ENCODE data around the gene HS6ST1.
"Not testable (repeated sequence)": the region's sequence is repeated elsewhere in the genome, so short reads cannot be mapped to it uniquely, and the experiment has no call there.

HS6ST1 gene

DNA sequence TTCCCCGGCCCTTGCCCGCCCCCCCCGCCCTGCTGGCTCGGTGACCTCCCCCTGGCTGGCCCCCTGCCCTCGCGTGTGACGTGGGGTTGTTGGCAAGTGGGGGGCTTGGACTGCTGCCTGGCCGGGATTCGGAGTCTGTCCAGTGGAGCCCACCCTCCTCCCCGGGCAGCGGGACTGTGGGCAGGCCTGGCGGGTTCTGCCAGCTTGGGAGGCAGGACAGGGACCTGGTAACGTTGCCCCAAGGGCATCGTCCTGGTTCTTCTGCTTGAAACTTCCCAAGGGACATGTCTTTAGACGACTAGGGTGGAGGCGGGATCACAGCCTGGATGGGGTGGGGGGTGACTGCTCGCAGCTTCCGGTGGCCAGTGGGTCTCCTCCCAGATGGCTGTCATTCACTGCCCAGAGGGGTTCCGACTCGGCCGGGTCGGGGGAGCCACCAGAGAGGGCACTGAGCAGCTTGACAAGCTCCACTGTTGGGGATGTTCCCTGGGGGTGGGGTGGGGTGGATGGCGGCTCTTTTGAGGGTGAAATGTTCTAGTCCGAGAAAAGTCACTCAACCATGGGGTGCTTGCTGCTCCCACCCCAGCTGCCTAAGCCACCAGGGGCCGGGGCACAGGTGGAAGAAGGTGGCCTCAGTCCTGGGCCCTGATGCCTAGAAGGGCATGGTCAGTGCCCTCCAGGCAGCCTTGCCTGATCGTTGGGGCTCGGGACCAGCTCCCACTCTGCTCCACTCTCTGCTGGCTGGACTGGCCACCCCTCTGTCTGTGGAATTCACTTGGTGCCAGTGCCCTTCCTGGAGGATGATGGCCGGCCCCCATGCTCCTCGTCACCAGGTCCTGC is 4.3 kb upstream of the HS6ST1 start:
- Histone ChIP-seq H3K4me3 (peak overlapping the region; percentile 38), H3K4me1 (no peaks in the 10 kb centered on the region; the same call in 1 of the 2 replicates), H3K9me3 (no peaks in the 10 kb centered on the region), H3K36me3 (replicated peaks) (no peaks in the 10 kb centered on the region), H3K27me3 (ENCODE audit: low read depth) (no peaks in the 10 kb centered on the region)
- peak in 1 of 2 experiments; percentile 17 for DNase-seq (ENCODE audit: low spot score in 2 of 2)
- in situ Hi-C loops (cut with MboI; ENCODE audit: low sequenced_read_pairs): no loop called here

DNA sequence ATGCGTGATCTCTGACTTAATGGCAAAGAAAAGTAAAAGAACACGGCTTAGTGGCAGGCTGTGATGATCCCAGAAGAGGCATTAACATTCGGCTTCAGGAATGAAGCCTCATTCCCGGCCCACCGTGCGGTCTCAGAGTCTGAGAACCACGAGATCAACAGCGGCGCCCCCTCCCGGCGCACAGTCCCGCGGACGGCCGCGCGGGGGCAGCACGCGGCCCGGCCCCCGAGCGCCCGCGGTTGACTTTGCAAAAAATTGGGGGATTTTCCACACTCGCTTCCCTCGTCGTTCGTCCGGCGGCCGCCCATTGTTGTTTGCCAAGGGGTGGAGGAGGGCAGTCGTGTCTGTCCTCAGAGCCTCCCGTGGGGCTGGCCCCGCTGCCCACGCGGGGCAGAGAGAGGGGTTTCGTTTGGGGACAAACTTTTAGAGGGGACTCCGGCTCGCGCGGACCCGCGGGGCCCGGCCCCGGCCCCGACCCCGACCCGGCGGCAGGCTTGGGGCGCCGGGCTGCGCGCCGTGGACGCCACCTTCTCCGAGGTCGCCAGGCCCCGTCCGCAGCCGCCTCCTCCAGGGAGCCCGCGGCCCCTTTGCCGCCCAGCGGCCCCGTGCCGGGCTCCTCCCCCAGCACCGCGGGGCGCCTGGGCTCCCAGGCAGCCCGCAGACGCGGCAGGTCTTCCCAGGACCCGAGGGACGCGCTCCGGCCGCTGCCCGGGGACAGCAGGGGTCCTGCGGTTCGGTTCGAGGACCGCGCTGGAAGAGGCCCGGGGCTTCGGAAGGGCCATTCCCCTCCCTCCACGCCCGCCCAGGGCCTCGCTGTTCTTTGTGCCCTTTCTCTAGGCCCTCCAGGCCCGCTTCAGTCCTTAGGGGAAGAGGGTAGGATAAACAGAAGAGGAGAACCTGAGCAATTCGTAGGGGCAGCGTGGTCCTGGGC is 3.4 kb upstream of the HS6ST1 start:
- peak; percentile 75 to 88 for DNase-seq (ENCODE audit: low spot score in 2 of 2)
- in situ Hi-C loops (cut with MboI; ENCODE audit: low sequenced_read_pairs): no loop called here
- no peaks in the 10 kb centered on the region; the same call in 1 of the 2 replicates for H3K4me1 ChIP-seq
- no peaks in the 10 kb centered on the region for H3K9me3 ChIP-seq
- H3K27me3 ChIP-seq (ENCODE audit: low read depth): no peaks in the 10 kb centered on the region
- H3K36me3 ChIP-seq (replicated peaks): no peaks in the 10 kb centered on the region
- H3K4me3 ChIP-seq: peak overlapping the region; percentile 38

DNA sequence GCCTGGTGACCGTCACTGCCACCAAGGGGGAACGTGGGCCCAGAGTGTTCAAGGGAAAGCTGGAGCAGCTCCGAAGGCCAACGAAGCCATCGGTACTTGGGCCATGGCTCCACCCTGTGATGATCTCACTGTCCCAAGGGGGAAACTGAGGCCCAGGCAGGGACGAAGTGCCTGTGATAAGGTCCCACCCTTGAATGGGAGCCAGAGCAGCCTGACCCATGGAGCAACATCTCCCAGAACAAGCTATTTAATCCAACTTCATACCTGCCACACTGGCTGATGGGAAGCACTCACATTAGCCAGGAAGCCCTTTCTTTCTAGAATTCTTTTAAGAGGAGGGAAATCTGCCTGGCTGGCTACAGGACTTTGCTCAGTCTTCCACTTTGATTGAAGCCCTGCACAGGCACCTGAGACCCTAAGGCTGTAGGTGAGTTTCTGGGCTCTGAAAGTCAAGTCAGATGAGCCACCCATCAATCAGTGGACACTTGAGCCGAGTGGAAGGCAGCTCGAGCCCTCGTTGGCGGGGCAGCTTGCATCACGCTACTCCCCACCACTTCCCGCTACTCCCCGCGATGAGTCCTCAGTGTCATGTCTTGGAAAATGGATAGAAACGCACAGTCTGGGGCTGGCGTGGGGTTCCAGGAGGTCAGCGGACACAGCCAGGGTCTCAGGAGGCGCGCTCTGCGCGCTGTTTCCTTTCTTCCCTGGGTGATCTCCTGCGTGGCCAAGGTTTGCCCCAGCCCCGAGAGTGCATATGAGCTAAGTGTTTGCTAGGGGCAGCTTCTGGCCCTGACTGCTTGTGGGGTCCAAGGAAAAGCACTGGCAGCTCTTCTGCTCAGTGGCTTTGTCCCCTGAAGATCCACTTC is 2.5 kb upstream of the HS6ST1 start:
- Histone ChIP-seq H3K36me3 (replicated peaks) (no peaks in the 10 kb centered on the region), H3K27me3 (ENCODE audit: low read depth) (no peaks in the 10 kb centered on the region), H3K9me3 (no peaks in the 10 kb centered on the region), H3K4me1 (peaks cover 4% of the 10 kb centered on the region; the same call in 1 of the 2 replicates), H3K4me3 (no peak overlapping the region; the same call in 1 of the 2 replicates)
- peak in 1 of 2 experiments; percentile 16 for DNase-seq (ENCODE audit: low spot score in 2 of 2)
- in situ Hi-C loops (cut with MboI; ENCODE audit: low sequenced_read_pairs): no loop called here

DNA sequence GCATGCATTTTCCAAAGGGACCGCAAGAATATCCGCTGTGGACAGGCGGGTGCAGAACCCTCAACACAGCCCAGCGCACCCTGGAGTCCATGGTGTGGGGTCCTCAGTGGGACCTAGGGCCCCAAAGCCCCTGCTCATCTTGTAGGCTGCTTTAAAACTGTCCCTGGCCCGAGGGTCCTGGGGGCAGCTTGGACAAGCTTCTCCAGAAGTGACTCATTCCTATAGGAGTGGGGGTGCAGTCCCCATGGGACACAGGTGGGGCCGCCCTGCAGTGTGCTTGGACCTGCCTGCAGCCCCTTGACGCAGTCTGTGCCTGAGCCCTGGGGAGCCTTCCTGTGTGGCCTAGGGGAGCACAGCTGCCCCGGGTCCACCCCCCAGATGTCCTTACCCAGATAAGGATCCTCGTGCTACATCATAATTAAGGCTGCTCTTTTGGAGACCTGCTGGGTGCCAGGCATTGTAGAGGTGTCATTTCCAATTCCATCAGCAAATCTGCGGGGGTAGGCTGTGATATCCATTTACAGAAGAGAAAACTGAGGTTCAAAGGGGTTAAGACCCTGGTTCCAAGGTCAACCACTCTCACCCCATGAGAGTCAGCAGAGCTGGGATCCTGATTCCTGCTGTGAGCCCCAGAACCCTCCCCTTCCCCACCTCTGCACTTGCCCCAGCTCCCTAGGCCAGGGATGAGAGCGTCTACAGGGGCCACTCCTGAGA is 1.7 kb upstream of the HS6ST1 start:
- no peaks in the 10 kb centered on the region for H3K27me3 ChIP-seq (ENCODE audit: low read depth)
- no peaks in the 10 kb centered on the region for H3K36me3 ChIP-seq (replicated peaks)
- DNase-seq (ENCODE audit: low spot score in 2 of 2): no peak
- H3K9me3 ChIP-seq: no peaks in the 10 kb centered on the region
- peaks cover 4% of the 10 kb centered on the region; the same call in 1 of the 2 replicates for H3K4me1 ChIP-seq
- no peak overlapping the region for H3K4me3 ChIP-seq
- in situ Hi-C loops (cut with MboI; ENCODE audit: low sequenced_read_pairs): no loop called here

DNA sequence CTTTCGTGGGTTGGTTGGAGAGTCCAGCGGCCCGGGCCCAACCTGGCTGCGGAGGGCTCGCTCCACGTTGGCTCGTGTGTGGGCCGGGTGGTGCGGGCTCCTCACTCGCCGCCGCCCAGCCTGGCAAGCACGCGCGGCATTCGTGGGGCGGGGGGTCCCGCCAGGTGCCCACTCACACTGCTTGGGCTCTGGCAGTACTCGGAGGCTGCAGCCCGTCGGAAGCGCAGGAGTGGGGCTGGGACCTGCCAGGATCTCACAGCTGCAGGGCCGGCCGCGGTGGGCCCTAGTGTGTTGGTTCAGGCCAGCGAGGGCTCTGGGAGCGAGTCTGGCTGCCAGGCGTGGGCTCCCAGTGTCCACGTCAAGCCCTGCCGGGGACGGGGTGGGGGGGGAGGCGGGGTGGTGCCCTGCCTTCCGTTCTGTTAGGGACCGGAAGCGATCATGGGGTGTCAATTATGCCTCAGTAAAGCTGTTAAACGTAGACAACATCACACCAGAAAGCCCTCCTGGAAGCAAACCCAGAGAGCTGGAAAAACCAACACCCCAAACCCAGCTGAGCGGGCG is 1.0 kb upstream of the HS6ST1 start:
- peaks cover 4% of the 10 kb centered on the region; the same call in 1 of the 2 replicates for H3K4me1 ChIP-seq
- in situ Hi-C loops (cut with MboI; ENCODE audit: low sequenced_read_pairs): no loop called here
- peak overlapping the region; percentile 51 for H3K4me3 ChIP-seq
- no peaks in the 10 kb centered on the region for H3K9me3 ChIP-seq
- no peaks in the 10 kb centered on the region for H3K36me3 ChIP-seq (replicated peaks)
- DNase-seq (ENCODE audit: low spot score in 2 of 2): no peak
- H3K27me3 ChIP-seq (ENCODE audit: low read depth): no peaks in the 10 kb centered on the region

DNA sequence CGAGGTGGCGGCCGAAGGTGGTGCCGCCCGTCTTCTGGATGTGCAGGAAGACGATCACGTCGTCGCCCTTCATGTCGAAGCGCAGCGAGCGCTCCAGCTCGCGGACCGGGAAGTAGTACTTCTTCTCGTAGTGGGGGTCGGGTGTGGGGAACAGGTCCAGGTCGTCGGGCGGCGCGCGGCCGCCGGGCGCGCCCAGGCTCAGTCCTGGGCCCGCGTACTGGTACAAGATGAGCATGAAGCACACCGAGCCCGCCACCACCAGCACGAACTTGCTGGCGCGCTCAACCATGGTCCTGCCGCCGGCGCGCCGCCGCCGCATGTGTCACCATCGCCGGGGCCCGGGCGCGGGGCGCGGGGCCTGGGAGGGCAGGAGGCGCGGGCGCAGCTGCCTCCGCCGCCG is 423 bp downstream of the HS6ST1 start:
- DNase-seq (ENCODE audit: low spot score in 2 of 2); H3K27me3 ChIP-seq (ENCODE audit: low read depth); in situ Hi-C loops (cut with MboI; ENCODE audit: low sequenced_read_pairs); H3K4me1 ChIP-seq; H3K9me3 ChIP-seq; H3K36me3 ChIP-seq (replicated peaks): not testable (repeated sequence)
- peak overlapping the region; percentile 59; the same call in 1 of the 2 replicates for H3K4me3 ChIP-seq

DNA sequence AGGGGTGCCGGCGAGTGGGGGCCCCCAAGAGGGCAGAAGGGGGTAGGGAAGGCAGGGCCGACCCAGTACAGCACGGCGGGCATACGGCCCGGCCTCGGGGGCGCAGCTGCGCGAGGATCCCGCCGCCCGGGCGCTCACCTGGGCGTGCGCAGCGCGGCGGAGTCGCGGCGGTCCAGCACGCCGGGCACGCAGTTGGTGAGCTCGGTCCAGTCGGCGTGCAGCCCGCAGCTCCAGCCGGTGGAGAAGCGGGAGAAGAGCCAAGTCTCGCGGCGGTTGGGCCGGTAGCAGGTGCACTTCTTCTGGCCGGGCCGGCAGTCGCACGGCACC is 806 bp downstream of the HS6ST1 start:
- peak overlapping the region; percentile 59 for H3K4me3 ChIP-seq
- in situ Hi-C loops (cut with MboI; ENCODE audit: low sequenced_read_pairs); DNase-seq (ENCODE audit: low spot score in 2 of 2); H3K9me3 ChIP-seq; H3K36me3 ChIP-seq (replicated peaks); H3K4me1 ChIP-seq; H3K27me3 ChIP-seq (ENCODE audit: low read depth): not testable (repeated sequence)

DNA sequence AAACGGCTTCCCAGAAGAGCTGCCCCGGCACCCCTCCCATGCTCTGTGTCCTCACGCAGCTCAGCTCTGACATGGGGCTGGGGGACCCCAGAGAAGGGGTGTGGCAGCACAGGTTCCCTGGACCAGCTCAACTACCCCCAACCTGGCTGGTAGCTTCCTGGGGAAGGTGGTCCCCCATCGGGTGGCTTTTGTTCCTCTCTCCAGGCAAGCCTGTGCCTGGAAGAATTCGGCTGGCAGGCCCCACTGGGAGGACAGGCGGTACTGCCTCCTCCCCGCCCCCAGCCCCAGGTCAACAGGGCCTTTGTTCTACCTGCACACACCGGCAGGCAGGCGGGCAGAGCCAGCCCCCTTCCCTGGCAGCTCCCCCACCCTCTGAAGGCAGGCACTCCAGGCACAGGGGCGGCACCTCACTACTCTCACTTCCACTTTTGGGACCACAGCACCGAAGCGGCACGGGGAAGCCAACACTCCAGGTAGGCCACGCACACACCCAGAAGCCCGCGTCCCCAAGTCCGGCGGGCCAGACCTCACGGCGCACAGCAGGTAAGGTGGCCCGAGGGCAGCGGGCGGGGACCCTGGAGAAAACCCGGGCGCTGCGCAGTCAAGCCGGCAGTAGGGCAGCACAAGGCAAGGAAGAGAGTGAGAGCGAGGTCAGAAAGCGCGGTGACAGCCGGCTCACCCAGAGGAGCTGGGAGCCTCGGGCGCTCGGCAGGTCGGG is 1.3 kb downstream of the HS6ST1 start:
- in situ Hi-C loops (cut with MboI; ENCODE audit: low sequenced_read_pairs): no loop called here
- Histone ChIP-seq H3K9me3 (no peaks in the 10 kb centered on the region), H3K4me1 (peaks cover 4% of the 10 kb centered on the region; the same call in 1 of the 2 replicates), H3K36me3 (replicated peaks) (no peaks in the 10 kb centered on the region), H3K4me3 (peak overlapping the region; percentile 59), H3K27me3 (ENCODE audit: low read depth) (no peaks in the 10 kb centered on the region)
- DNase-seq (ENCODE audit: low spot score in 2 of 2): peak in 1 of 2 experiments; percentile 37

DNA sequence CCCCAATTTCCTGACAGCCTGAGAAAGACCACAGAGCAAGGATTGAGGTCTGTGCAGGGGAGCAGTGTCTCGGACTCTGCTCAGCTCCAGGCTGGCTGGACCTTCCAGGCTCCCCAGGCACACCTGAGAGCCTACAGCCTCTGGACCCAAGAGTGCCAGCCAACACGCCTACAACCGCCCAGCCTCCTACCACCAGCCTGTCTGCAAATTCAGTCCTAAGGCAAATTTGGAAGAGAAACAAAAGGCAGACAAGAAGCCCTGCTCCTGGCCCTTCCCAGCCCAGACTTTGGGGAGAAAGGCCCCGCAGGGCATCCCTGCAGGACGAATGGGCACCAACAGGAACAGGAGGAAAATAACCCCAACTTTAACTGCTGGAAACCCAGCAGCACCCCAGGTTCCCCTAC is 1.9 kb downstream of the HS6ST1 start:
- Histone ChIP-seq H3K27me3 (ENCODE audit: low read depth) (no peaks in the 10 kb centered on the region), H3K9me3 (no peaks in the 10 kb centered on the region), H3K4me1 (peaks cover 4% of the 10 kb centered on the region; the same call in 1 of the 2 replicates), H3K4me3 (peak overlapping the region; percentile 59), H3K36me3 (replicated peaks) (no peaks in the 10 kb centered on the region)
- no peak for DNase-seq (ENCODE audit: low spot score in 2 of 2)
- in situ Hi-C loops (cut with MboI; ENCODE audit: low sequenced_read_pairs): no loop called here

DNA sequence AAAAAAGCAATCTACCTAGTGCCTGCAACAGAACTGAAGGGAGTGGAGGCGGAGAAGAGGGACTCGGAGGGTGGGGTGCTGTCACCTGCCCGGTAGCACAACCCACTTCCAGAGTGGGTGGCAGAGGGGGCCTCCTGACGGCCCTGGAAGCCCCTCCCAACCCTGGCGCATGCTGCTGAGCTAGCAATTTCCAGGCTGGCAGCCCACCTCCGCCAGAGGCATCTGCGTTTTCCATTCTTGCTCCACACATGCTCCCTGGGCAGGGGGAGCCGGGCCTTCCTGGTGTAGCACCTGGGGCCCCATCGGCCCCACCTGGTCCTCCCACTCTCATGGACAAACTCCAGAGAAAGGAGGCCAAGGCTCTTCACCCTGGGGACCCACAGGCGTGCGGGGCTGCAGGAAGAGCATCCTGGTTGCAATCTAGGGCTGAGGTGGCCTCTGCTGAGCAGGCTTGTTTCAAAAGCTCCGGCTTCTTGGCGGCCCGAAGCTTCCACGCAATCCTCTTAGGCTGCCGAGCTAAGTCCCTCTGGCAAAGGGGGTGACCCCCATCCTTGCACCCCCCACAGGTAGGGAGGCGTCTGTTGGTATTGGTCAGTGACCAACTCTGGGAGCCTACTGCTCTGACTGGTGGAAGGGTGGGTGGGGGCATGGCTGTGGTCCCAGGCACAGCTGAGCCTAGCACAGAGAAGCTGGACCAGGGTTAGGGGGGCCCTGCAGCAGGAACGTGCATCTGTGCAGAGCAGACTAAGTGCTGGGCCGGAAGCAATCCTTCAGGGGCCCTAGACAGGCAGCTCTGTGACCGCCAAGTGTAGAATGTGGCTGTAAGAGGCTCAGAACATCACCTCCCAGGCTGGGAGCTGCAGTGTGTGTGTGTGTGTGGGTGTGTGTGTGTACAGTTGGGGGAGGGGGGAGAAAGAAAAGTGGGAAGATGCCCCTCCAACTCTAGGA is 2.6 kb downstream of the HS6ST1 start:
- no peaks in the 10 kb centered on the region for H3K36me3 ChIP-seq (replicated peaks)
- DNase-seq (ENCODE audit: low spot score in 2 of 2): no peak
- no peaks in the 10 kb centered on the region for H3K9me3 ChIP-seq
- in situ Hi-C loops (cut with MboI; ENCODE audit: low sequenced_read_pairs): no loop called here
- H3K4me1 ChIP-seq: peaks cover 4% of the 10 kb centered on the region; the same call in 1 of the 2 replicates
- H3K27me3 ChIP-seq (ENCODE audit: low read depth): no peaks in the 10 kb centered on the region
- H3K4me3 ChIP-seq: peak overlapping the region; percentile 59

DNA sequence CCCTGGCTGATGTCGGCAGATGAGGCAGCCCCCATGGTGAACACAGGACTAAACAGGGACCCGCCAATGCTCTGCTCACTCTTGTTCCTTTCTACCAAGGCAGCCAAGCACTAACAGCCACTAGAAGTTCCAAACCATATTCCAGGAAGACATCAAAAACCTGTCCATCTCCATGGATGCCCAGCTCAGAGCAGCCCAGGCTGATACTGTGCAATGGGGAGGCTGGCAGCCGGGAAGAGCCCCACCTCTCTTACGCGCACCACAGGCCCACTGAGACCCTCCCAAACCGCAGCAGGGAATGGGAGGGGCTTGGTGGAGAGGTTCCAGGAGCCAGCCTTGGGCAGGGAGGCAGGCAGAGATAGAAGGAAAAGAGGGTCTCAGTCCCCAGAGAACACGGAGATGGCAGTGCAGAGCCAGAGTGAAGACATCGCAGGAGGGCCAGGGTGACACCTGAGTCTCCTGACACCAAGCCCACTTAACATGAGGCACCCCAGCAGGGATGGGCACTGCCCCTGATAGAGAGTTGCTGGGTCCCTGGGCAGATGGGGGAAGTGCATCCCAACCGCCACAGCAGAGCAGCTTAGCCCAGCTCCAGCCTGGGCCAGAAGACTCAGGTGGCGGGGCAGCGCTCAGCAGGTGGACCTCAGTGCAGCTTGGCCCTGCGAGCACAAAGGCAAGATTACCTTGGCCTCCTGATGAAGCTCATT is 3.4 kb downstream of the HS6ST1 start:
- H3K36me3 ChIP-seq (replicated peaks): no peaks in the 10 kb centered on the region
- H3K4me3 ChIP-seq: no peak overlapping the region
- peaks cover 4% of the 10 kb centered on the region; the same call in 1 of the 2 replicates for H3K4me1 ChIP-seq
- no peak for DNase-seq (ENCODE audit: low spot score in 2 of 2)
- H3K9me3 ChIP-seq: no peaks in the 10 kb centered on the region
- in situ Hi-C loops (cut with MboI; ENCODE audit: low sequenced_read_pairs): no loop called here
- no peaks in the 10 kb centered on the region for H3K27me3 ChIP-seq (ENCODE audit: low read depth)

All from HAP-1 (cell line).